SU-DHL-6 (cell line): ENCODE results near the gene NSG1.

ENCODE experiments used
- EZH2phosphoT487 ChIP-seq: fragments of 200-600 bp; sonication (generic), shearing (Covaris generic); conservative IDR thresholded peaks from 2 replicates; pipeline ENCODE4 v1.6.1; 2018; ENCODE audit warnings: mild to moderate bottlenecking, antibody characterized with exemption, low read length, moderate library complexity, mixed read lengths
- TF ChIP-seq, protein P1 (sequence below): fragments of 200-600 bp; sonication (generic); IDR thresholded peaks from one replicate; pipeline ENCODE4 v1.5.1; 2017; ENCODE audit warnings: antibody characterized with exemption, mild to moderate bottlenecking, low read length, moderate library complexity; ENCODE audit not compliant: insufficient read depth, poor library complexity, severe bottlenecking

DNA sequence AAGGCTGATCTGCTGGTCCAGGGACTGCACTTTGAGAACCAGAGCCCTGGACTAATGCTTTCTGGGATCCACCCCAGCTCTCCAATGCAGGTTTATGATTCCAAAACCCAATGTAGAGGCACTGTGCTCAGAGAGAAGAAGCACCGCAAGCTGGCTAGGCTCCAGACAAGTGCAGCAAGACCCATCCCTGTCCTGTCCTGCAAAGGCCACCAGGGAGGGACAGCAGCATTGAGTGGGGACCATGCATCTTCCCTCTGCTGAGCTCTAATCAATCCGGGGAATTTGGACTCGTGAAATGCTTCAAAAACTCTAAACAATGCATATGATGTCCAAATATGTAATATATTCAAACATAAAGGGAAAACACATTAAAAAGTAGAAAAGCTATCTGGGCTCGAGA, 10.8 kb upstream of the NSG1 start:
- TF ChIP-seq, protein P1, sequence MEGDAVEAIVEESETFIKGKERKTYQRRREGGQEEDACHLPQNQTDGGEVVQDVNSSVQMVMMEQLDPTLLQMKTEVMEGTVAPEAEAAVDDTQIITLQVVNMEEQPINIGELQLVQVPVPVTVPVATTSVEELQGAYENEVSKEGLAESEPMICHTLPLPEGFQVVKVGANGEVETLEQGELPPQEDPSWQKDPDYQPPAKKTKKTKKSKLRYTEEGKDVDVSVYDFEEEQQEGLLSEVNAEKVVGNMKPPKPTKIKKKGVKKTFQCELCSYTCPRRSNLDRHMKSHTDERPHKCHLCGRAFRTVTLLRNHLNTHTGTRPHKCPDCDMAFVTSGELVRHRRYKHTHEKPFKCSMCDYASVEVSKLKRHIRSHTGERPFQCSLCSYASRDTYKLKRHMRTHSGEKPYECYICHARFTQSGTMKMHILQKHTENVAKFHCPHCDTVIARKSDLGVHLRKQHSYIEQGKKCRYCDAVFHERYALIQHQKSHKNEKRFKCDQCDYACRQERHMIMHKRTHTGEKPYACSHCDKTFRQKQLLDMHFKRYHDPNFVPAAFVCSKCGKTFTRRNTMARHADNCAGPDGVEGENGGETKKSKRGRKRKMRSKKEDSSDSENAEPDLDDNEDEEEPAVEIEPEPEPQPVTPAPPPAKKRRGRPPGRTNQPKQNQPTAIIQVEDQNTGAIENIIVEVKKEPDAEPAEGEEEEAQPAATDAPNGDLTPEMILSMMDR = no peak
- TF ChIP-seq EZH2phosphoT487 = no peak
